ENCODE data around the gene KIAA1549. TPM values are rescaled to one million over a fixed set of nuclear protein-coding genes. Genes with fewer than 3 reads are reported as not detected.

Gene KIAA1549
- total and polyA plus RNA-seq, 2 of the 8 experiments (the other 6 are each of a cell fraction or from before 2014, with no cell fraction given), result 6.5 to 17.3 TPM

GRCh38 chr7:138864667-138865066 lies 116.5 kb downstream of the KIAA1549 start:
- Histone ChIP-seq H3K4me3 (ENCODE audit: extremely low read depth in 1 of 4, insufficient read depth in 2 of 4, low read depth in 3 of 4, low read length in 4 of 4) (no peak overlapping the region), H2BK12ac (ENCODE audit: low read depth, low read length) (no peak overlapping the region), H3K23me2 (ENCODE audit: low read depth, low read length) (no peaks in the 10 kb centered on the region), H3K36me3 (ENCODE audit: control insufficient read depth in 2 of 4, insufficient read depth in 4 of 4, low read length in 3 of 4) (peaks cover 7 to 30% (median 15%) of the 10 kb centered on the region in 4 experiments; a peak in 5 of 8 replicates), H3K79me1 (ENCODE audit: low read depth, low read length) (no peaks in the 10 kb centered on the region), H3K56ac (replicated peaks; ENCODE audit: insufficient read length, low read depth, low read length) (no peak overlapping the region), H3K14ac (ENCODE audit: insufficient read length) (no peak overlapping the region), H3K23ac (ENCODE audit: insufficient read length) (no peak overlapping the region), H4K5ac (ENCODE audit: insufficient read length, low read depth, low read length) (no peak overlapping the region), H3K4me2 (ENCODE audit: insufficient read depth in 1 of 2, low read depth in 2 of 2, low read length in 2 of 2) (no peak overlapping the region), H4K91ac (replicated peaks; ENCODE audit: insufficient read length, low read length) (no peak overlapping the region), H3K27me3 (replicated peaks in 1 of 4; ENCODE audit: control insufficient read depth in 3 of 4, extremely low read depth in 1 of 4, insufficient read depth in 3 of 4, low read length in 3 of 4) (no peaks in the 10 kb centered on the region), H2BK20ac (ENCODE audit: low read length) (no peak overlapping the region), H2BK120ac (replicated peaks; ENCODE audit: low read depth, low read length) (no peak overlapping the region), H3K4ac (replicated peaks; ENCODE audit: insufficient read length, low read depth, low read length) (no peak overlapping the region), H4K20me1 (replicated peaks in 1 of 2; ENCODE audit: control insufficient read depth in 1 of 2, insufficient read depth in 2 of 2, low read length in 2 of 2) (no peaks in the 10 kb centered on the region), H2AK5ac (ENCODE audit: low read depth, low read length) (no peak overlapping the region), H3K79me2 (ENCODE audit: control insufficient read depth in 1 of 2, insufficient read depth in 2 of 2, low read length in 2 of 2) (no peaks in the 10 kb centered on the region), H3K9me3 (ENCODE audit: insufficient read depth in 2 of 2, low read depth in 1 of 2, low read length in 1 of 2) (no peaks in the 10 kb centered on the region), H2AFZ (ENCODE audit: low read length) (no peak overlapping the region), H2BK15ac (ENCODE audit: low read length) (no peak overlapping the region), H3K27ac (ENCODE audit: low read depth, low read length) (no peak overlapping the region), H2BK5ac (ENCODE audit: low read depth, low read length) (no peak overlapping the region), H3K9ac (replicated peaks in 1 of 4; ENCODE audit: extremely low read depth in 1 of 4, low read depth in 3 of 4, low read length in 3 of 4) (no peak overlapping the region), H4K8ac (ENCODE audit: extremely low read depth, insufficient read depth, low read length) (no peak overlapping the region), H3K18ac (ENCODE audit: extremely low read depth, low read length) (no peak overlapping the region), H3K4me1 (replicated peaks in 1 of 4; ENCODE audit: control insufficient read depth in 3 of 4, insufficient read depth in 4 of 4, low read length in 3 of 4) (no peaks in the 10 kb centered on the region)
- ChIA-PET POLR2A (ENCODE audit: partially characterized antibody) (no interaction called here), CTCF (ENCODE audit: partially characterized antibody) (no interaction called here)
- DNase-seq (ENCODE audit: low read depth in 1 of 2, low spot score in 2 of 2), result no peak
- WGBS, 2 experiments (ENCODE audit: extremely low coverage in 1 of 2, insufficient coverage in 1 of 2, insufficient read length in 1 of 2, insufficient replicate concordance in 2 of 2, low coverage in 1 of 2, low lambda C conversion rate in 2 of 2, missing lambda C conversion rate in 1 of 2), result 89% methylated on average over 3 of the region's 3 CpGs; no CpG with 5 or more reads in 1 of the 2 experiments
- no peak for FAIRE-seq
- TF ChIP-seq TCF12 (IDR thresholded peaks at IDR 0.05; ENCODE audit: low read depth, low read length) (no peak), RFX5 (IDR thresholded peaks at IDR 0.05; ENCODE audit: borderline replicate concordance, low read depth, low read length) (no peak), FOSL1 (IDR thresholded peaks at IDR 0.05; ENCODE audit: insufficient read depth, low read depth, low read length) (no peak), CHD1 (IDR thresholded peaks at IDR 0.05; ENCODE audit: low read depth, low read length) (no peak), KDM1A (IDR thresholded peaks at IDR 0.05; ENCODE audit: borderline replicate concordance, low read length) (no peak), JUN (IDR thresholded peaks at IDR 0.05; ENCODE audit: low read depth, low read length) (no peak), POLR2A (IDR thresholded peaks at IDR 0.05; ENCODE audit: control extremely low read depth in 1 of 2, low read depth in 2 of 2, low read length in 2 of 2) (no peak), CBX8 (IDR thresholded peaks at IDR 0.05; ENCODE audit: borderline replicate concordance, low read depth, low read length) (no peak), SIN3A (conservative IDR thresholded peaks at IDR 0.05 in 1 of 2, IDR thresholded peaks at IDR 0.05 in 1 of 2; ENCODE audit: low read depth in 1 of 2, low read length in 2 of 2) (no peak), CTCF (IDR thresholded peaks at IDR 0.05; ENCODE audit: control extremely low read depth in 1 of 3, insufficient read depth in 1 of 3, low read depth in 1 of 3, low read length in 3 of 3) (no peak), JUND (IDR thresholded peaks at IDR 0.05; ENCODE audit: low read length) (no peak), GABPA (IDR thresholded peaks at IDR 0.05; ENCODE audit: borderline replicate concordance, insufficient read depth, low read length) (no peak), CEBPB (IDR thresholded peaks at IDR 0.05; ENCODE audit: low read depth, low read length) (no peak)

All from H1 (cell line).